Large intestine (tissue), 3 donors: ENCODE measurements around the gene GGCT. TPM values are rescaled to one million over a fixed set of nuclear protein-coding genes. Genes with fewer than 3 reads are reported as not detected.

Experiments used
- DNase-seq, 2 donors: peaks; one replicate each; pipeline versions ENCODE4 v3.0.0 to v3.0.0-alpha.2; 2013
- H3K27ac ChIP-seq: one replicate; pipeline ENCODE4 v1.5.1; 2013; ENCODE audit warnings: low read length
- H3K27me3 ChIP-seq: 2 replicates; pipeline ENCODE4 v1.6.1; 2013; ENCODE audit warnings: low read length; ENCODE audit not compliant: control insufficient read depth, insufficient read depth
- H3K36me3 ChIP-seq: 2 replicates; pipeline ENCODE4 v1.6.1; 2013; ENCODE audit warnings: low read length; ENCODE audit not compliant: control insufficient read depth, insufficient read depth
- H3K4me1 ChIP-seq: one replicate; pipeline ENCODE4 v1.6.1; 2013; ENCODE audit warnings: low read length; ENCODE audit not compliant: control insufficient read depth, insufficient read depth
- H3K4me3 ChIP-seq: one replicate; pipeline ENCODE4 v1.5.1; 2013; ENCODE audit warnings: low read length
- H3K9me3 ChIP-seq: one replicate; pipeline ENCODE4 v1.6.1; 2013; ENCODE audit warnings: mild to moderate bottlenecking, low read depth, low read length, moderate library complexity; ENCODE audit not compliant: control insufficient read depth
- WGBS: methylation state at CpG from one replicate; pipeline ENCODE4 v1.1.5; 2013; ENCODE audit warnings: low lambda C conversion rate; ENCODE audit not compliant: insufficient coverage; 5-methylcytosine and 5-hydroxymethylcytosine counted together
- polyA plus RNA-seq: library from polyadenylated mRNA; unstranded; fragments of 120-200 nt; gene quantifications from one replicate; pipeline ENCODE4 v1.2.1, GENCODE V29; 2013

GGCT gene
- polyA plus RNA-seq, 1 donor = 64.6 TPM

GRCh38 chr7:30451539-30452279 is 52.9 kb downstream of the GGCT start:
- Histone ChIP-seq H3K36me3 (peaks cover 68% of the 10 kb centered on the region), H3K9me3 (peaks cover 4% of the 10 kb centered on the region), H3K27ac (no peak overlapping the region), H3K4me3 (no peak overlapping the region), H3K27me3 (no peaks in the 10 kb centered on the region), H3K4me1 (no peaks in the 10 kb centered on the region)
- no CpG with 5 or more reads among the region's 29 CpGs for WGBS
- no peak for DNase-seq

- Histone ChIP-seq H3K4me1 (no peaks in the 10 kb centered on the region), H3K4me3 (no peak overlapping the region), H3K9me3 (peaks cover 4% of the 10 kb centered on the region), H3K27me3 (no peaks in the 10 kb centered on the region), H3K27ac (no peak overlapping the region), H3K36me3 (peaks cover 66% of the 10 kb centered on the region)
- DNase-seq = no peak
- WGBS = 100% methylated on average over 2 of the region's 22 CpGs
Measured at GRCh38 chr7:30450983-30451497, 53.6 kb downstream of the GGCT start.

GRCh38 chr7:30450240-30450982 is 54.2 kb downstream of the GGCT start:
- Histone ChIP-seq H3K27ac (no peak overlapping the region), H3K36me3 (peaks cover 63% of the 10 kb centered on the region), H3K27me3 (no peaks in the 10 kb centered on the region)

GRCh38 chr7:30448461-30449189 is 56.0 kb downstream of the GGCT start:
- 67% methylated on average over 1 of the region's 10 CpGs for WGBS
- Histone ChIP-seq H3K4me3 (no peak overlapping the region), H3K27me3 (no peaks in the 10 kb centered on the region), H3K36me3 (peaks cover 53% of the 10 kb centered on the region), H3K9me3 (peaks cover 4% of the 10 kb centered on the region), H3K27ac (no peak overlapping the region), H3K4me1 (no peaks in the 10 kb centered on the region)
- DNase-seq = no peak

More at GRCh38 chr7:30450240-30450982, 54.2 kb downstream of the GGCT start:
- WGBS = no CpG with 5 or more reads among the region's 6 CpGs
- DNase-seq = no peak
- H3K4me1 ChIP-seq = no peaks in the 10 kb centered on the region
- peaks cover 4% of the 10 kb centered on the region for H3K9me3 ChIP-seq
- H3K4me3 ChIP-seq = no peak overlapping the region

DNA sequence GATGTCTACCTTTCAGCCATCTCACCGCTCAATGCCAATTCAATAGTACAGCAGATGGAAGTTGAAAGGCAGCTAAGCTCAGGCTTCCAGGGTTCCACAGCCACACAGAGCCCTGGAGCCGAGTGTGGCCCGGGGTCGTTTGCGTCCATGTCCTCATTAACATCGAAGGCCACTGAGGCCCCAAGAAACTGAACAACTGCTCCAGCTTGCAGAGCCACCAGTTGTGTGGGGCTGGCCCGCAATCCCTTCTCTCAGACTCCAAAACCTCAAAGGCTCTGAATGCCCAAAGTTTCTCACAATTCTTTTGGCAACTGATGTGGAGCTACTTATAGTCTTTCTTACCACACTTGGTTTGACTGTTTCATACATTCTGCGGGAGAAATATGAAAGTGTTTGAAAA is 57.2 kb downstream of the GGCT start:
- H3K36me3 ChIP-seq = peaks cover 45% of the 10 kb centered on the region
- H3K9me3 ChIP-seq = peaks cover 4% of the 10 kb centered on the region
- H3K27me3 ChIP-seq = no peaks in the 10 kb centered on the region
- DNase-seq = no peak
- H3K27ac ChIP-seq = no peak overlapping the region
- H3K4me1 ChIP-seq = no peaks in the 10 kb centered on the region
- H3K4me3 ChIP-seq = no peak overlapping the region
- WGBS = 100% methylated on average over 1 of the region's 8 CpGs

Other genes starting within 250 kb of the GGCT start
- gene ZNRF2, start 220.2 kb downstream of the GGCT start, polyA plus RNA-seq = 12.1 TPM
- 7.5 TPM for gene NOD1, start 26.0 kb downstream of the GGCT start, polyA plus RNA-seq
- 50.9 TPM for gene GARS1, start 90.0 kb upstream of the GGCT start, polyA plus RNA-seq
- 0.31 TPM for gene CRHR2, start 177.6 kb upstream of the GGCT start, polyA plus RNA-seq
- gene INMT, start 247.3 kb upstream of the GGCT start, polyA plus RNA-seq = 10.1 TPM